BJ (cell line): Measurements from ENCODE around the gene SIGLEC1. TPM values are rescaled to one million over a fixed set of nuclear protein-coding genes. Genes with fewer than 3 reads are reported as not detected.

Source experiments
- CTCF ChIA-PET: fragments of 350-600 bp; formaldehyde crosslinking; extraction: SDS; loops from one replicate; lab custom pipeline; 2021; ENCODE audit warnings: antibody characterized with exemption, inconsistent platforms; lab: Yijun Ruan, JAX
- POLR2A ChIA-PET: fragments of 300-600 bp; sonication (Branson Sonifier 250); formaldehyde crosslinking; extraction: SDS; loops from one replicate; lab custom pipeline; 2021; ENCODE audit warnings: antibody characterized with exemption; lab: Charles Lee
- DNase-seq: peaks from one replicate; pipeline ENCODE4 v3.0.0-alpha.2; 2011; ENCODE audit warnings: low read depth
- H3K27me3 ChIP-seq: 2 replicates; pipeline ENCODE4 v1.6.0; 2011; ENCODE audit warnings: low read length; ENCODE audit not compliant: control insufficient read depth, insufficient read depth
- H3K36me3 ChIP-seq: 2 replicates; pipeline ENCODE4 v1.5.1; 2011; ENCODE audit warnings: low read length; ENCODE audit not compliant: control insufficient read depth, insufficient read depth
- H3K4me3 ChIP-seq: 2 replicates; pipeline ENCODE4 v1.5.1; 2011; ENCODE audit warnings: low read depth, mild to moderate bottlenecking, control low read depth, low read length
- CTCF ChIP-seq: IDR thresholded peaks from 2 replicates; pipeline ENCODE4 v1.5.1; 2011; ENCODE audit warnings: low read depth, mild to moderate bottlenecking, control low read depth, inconsistent platforms, low read length, moderate library complexity; ENCODE audit not compliant: insufficient read depth
- polyA minus RNA-seq: library from RNA; depleted of rRNA, polyadenylated mRNA; stranded (reverse); fragments of >200 nt; gene quantifications from 2 replicates; pipeline ENCODE4 v1.2.3, GENCODE V29; 2011; rRNA and poly(A)+ RNA removed
- polyA plus RNA-seq: library from polyadenylated mRNA; depleted of rRNA; stranded (reverse); fragments of >200 nt; gene quantifications from 2 replicates; pipeline ENCODE4 v1.2.3, GENCODE V29; 2011; rRNA removed

SIGLEC1 gene
- polyA plus RNA-seq (not detected in 2 replicates), polyA minus RNA-seq (0.05 TPM in 1 of 2 replicates, not detected in the other)

- no peaks in the 10 kb centered on the region for H3K36me3 ChIP-seq
- no peaks in the 10 kb centered on the region; the same call in 1 of the 2 replicates for H3K27me3 ChIP-seq
- no peak for DNase-seq
- TF ChIP-seq CTCF: no peak
- H3K4me3 ChIP-seq: no peak within 1 kb of the TSS
- CTCF ChIA-PET: interaction anchor here (3.1 to 9.5 kb wide), 2 partner anchors 14 to 37 kb away, joined by 45 to 331 read pairs; partner anchors contain the start of gene ADAM33
- POLR2A ChIA-PET: no interaction called here
Observed at GRCh38 chr20:3712279-3712873, at the start of gene SIGLEC1. SIGLEC1 (minus strand) TSS chr20:3712600; CDS start chr20:3707128, 5,472 bp downstream.

- ChIA-PET CTCF (interaction anchor here (0.6 to 2.0 kb wide), 9 partner anchors 8 to 204 kb away, joined by 3 to 8 read pairs (median 4); partner anchors contain the start of genes AP5S1 and CENPB), POLR2A (no interaction called here)
- DNase-seq: peak; percentile 44
Observed at GRCh38 chr20:3760655-3761348, 48.4 kb upstream of the SIGLEC1 start.

GRCh38 chr20:3759884-3760283, 47.5 kb upstream of the SIGLEC1 start:
- Histone ChIP-seq H3K27me3 (no peaks in the 10 kb centered on the region), H3K4me3 (no peak overlapping the region), H3K36me3 (peaks cover 4% of the 10 kb centered on the region; the same call in 1 of the 2 replicates)
- CTCF ChIA-PET: interaction anchor here (0.6 to 2.0 kb wide), 4 partner anchors 9 to 60 kb away, joined by 3 to 8 read pairs (median 4); partner anchors contain the start of genes AP5S1 and CENPB
- POLR2A ChIA-PET: no interaction called here
- no peak for TF ChIP-seq CTCF
- no peak for DNase-seq

More at GRCh38 chr20:3760655-3761348, 48.4 kb upstream of the SIGLEC1 start:
- peaks cover 2% of the 10 kb centered on the region; the same call in 1 of the 2 replicates for H3K36me3 ChIP-seq
- no peaks in the 10 kb centered on the region for H3K27me3 ChIP-seq
- TF ChIP-seq CTCF: no peak
- H3K4me3 ChIP-seq: no peak overlapping the region

- no peak overlapping the region for H3K4me3 ChIP-seq
- no peaks in the 10 kb centered on the region for H3K27me3 ChIP-seq
- ChIA-PET POLR2A (no interaction called here), CTCF (interaction anchor here (1.2 to 2.0 kb wide), 4 partner anchors 27 to 61 kb away, joined by 3 to 8 read pairs (median 4); partner anchors contain the start of genes AP5S1 and CENPB)
- no peak for DNase-seq
- peaks cover 4% of the 10 kb centered on the region; the same call in 1 of the 2 replicates for H3K36me3 ChIP-seq
- no peak for TF ChIP-seq CTCF
Observed at GRCh38 chr20:3759316-3759823, 47.0 kb upstream of the SIGLEC1 start.
